Measurements from ENCODE around the gene GRM4.
"Not testable (repeated sequence)": the region's sequence is repeated elsewhere in the genome, so short reads cannot be mapped to it uniquely, and the experiment has no call there.

The GRM4 gene

GRCh38 chr6:34050691-34051090 is 95.2 kb downstream of the GRM4 start:
- no peak overlapping the region for H3K4me3 Mint-ChIP-seq
- H3K27me3 Mint-ChIP-seq: peaks cover 1% of the 10 kb centered on the region
- no peaks in the 10 kb centered on the region for H3K36me3 Mint-ChIP-seq
- no peaks in the 10 kb centered on the region for H3K9me3 Mint-ChIP-seq (ENCODE audit: low read depth)
- H3K4me1 Mint-ChIP-seq (ENCODE audit: low read depth): peaks cover 2% of the 10 kb centered on the region
- H3K27ac Mint-ChIP-seq: no peak overlapping the region

- Mint-ChIP-seq H3K27me3 (peaks cover 1% of the 10 kb centered on the region), H3K9me3 (ENCODE audit: low read depth) (no peaks in the 10 kb centered on the region), H3K36me3 (no peaks in the 10 kb centered on the region), H3K27ac (no peak overlapping the region), H3K4me3 (no peak overlapping the region), H3K4me1 (ENCODE audit: low read depth) (peaks cover 8% of the 10 kb centered on the region)
Observed at GRCh38 chr6:34049395-34050342, 96.2 kb downstream of the GRM4 start.

GRCh38 chr6:34047913-34048867 is 97.7 kb downstream of the GRM4 start:
- Mint-ChIP-seq H3K4me1 (ENCODE audit: low read depth) (peaks cover 12% of the 10 kb centered on the region), H3K27me3 (peaks cover 1% of the 10 kb centered on the region), H3K4me3 (no peak overlapping the region), H3K27ac (no peak overlapping the region), H3K36me3 (no peaks in the 10 kb centered on the region), H3K9me3 (ENCODE audit: low read depth) (no peaks in the 10 kb centered on the region)

GRCh38 chr6:34046617-34047016 is 99.3 kb downstream of the GRM4 start:
- H3K27me3 Mint-ChIP-seq: peaks cover 1% of the 10 kb centered on the region

GRCh38 chr6:34045771-34046170 is 100.1 kb downstream of the GRM4 start:
- no peak overlapping the region for H3K27ac Mint-ChIP-seq
- H3K27me3 Mint-ChIP-seq: peaks cover 1% of the 10 kb centered on the region
- H3K36me3 Mint-ChIP-seq: no peaks in the 10 kb centered on the region
- no peaks in the 10 kb centered on the region for H3K9me3 Mint-ChIP-seq (ENCODE audit: low read depth)
- peaks cover 12% of the 10 kb centered on the region for H3K4me1 Mint-ChIP-seq (ENCODE audit: low read depth)
- H3K4me3 Mint-ChIP-seq: no peak overlapping the region

More at GRCh38 chr6:34046617-34047016, 99.3 kb downstream of the GRM4 start:
- no peak overlapping the region for H3K4me3 Mint-ChIP-seq
- no peaks in the 10 kb centered on the region for H3K36me3 Mint-ChIP-seq
- peaks cover 12% of the 10 kb centered on the region for H3K4me1 Mint-ChIP-seq (ENCODE audit: low read depth)
- no peaks in the 10 kb centered on the region for H3K9me3 Mint-ChIP-seq (ENCODE audit: low read depth)
- no peak overlapping the region for H3K27ac Mint-ChIP-seq

- Mint-ChIP-seq H3K27ac (no peak overlapping the region), H3K4me3 (no peak overlapping the region), H3K27me3 (peaks cover 1% of the 10 kb centered on the region), H3K4me1 (ENCODE audit: low read depth) (peaks cover 12% of the 10 kb centered on the region), H3K36me3 (no peaks in the 10 kb centered on the region), H3K9me3 (ENCODE audit: low read depth) (no peaks in the 10 kb centered on the region)
Observed at GRCh38 chr6:34044945-34045595, 100.8 kb downstream of the GRM4 start.

GRCh38 chr6:34043359-34043758 is 102.5 kb downstream of the GRM4 start:
- Mint-ChIP-seq H3K27ac (no peak overlapping the region), H3K4me3 (no peak overlapping the region), H3K9me3 (ENCODE audit: low read depth) (no peaks in the 10 kb centered on the region), H3K36me3 (no peaks in the 10 kb centered on the region), H3K4me1 (ENCODE audit: low read depth) (peaks cover 12% of the 10 kb centered on the region), H3K27me3 (peaks cover 1% of the 10 kb centered on the region)

GRCh38 chr6:34041998-34042397 is 103.9 kb downstream of the GRM4 start:
- peaks cover 12% of the 10 kb centered on the region for H3K4me1 Mint-ChIP-seq (ENCODE audit: low read depth)
- H3K27me3 Mint-ChIP-seq; H3K36me3 Mint-ChIP-seq; H3K27ac Mint-ChIP-seq; H3K4me3 Mint-ChIP-seq; H3K9me3 Mint-ChIP-seq (ENCODE audit: low read depth): not testable (repeated sequence)

- Mint-ChIP-seq H3K4me3 (no peak overlapping the region), H3K36me3 (no peaks in the 10 kb centered on the region), H3K9me3 (ENCODE audit: low read depth) (no peaks in the 10 kb centered on the region), H3K27ac (no peak overlapping the region), H3K4me1 (ENCODE audit: low read depth) (peaks cover 12% of the 10 kb centered on the region), H3K27me3 (no peaks in the 10 kb centered on the region)
Observed at GRCh38 chr6:34041385-34041784, 104.5 kb downstream of the GRM4 start.

- H3K9me3 Mint-ChIP-seq (ENCODE audit: low read depth): no peaks in the 10 kb centered on the region
- H3K27me3 Mint-ChIP-seq: no peaks in the 10 kb centered on the region
- peaks cover 6% of the 10 kb centered on the region for H3K4me1 Mint-ChIP-seq (ENCODE audit: low read depth)
Observed at GRCh38 chr6:34039943-34040342, 105.9 kb downstream of the GRM4 start.

GRCh38 chr6:34037151-34037550 is 108.7 kb downstream of the GRM4 start:
- H3K4me3 Mint-ChIP-seq: no peak overlapping the region
- no peak overlapping the region for H3K27ac Mint-ChIP-seq
- no peaks in the 10 kb centered on the region for H3K27me3 Mint-ChIP-seq
- H3K9me3 Mint-ChIP-seq (ENCODE audit: low read depth): no peaks in the 10 kb centered on the region
- H3K4me1 Mint-ChIP-seq (ENCODE audit: low read depth): no peaks in the 10 kb centered on the region
- H3K36me3 Mint-ChIP-seq: no peaks in the 10 kb centered on the region

More at GRCh38 chr6:34039943-34040342, 105.9 kb downstream of the GRM4 start:
- H3K4me3 Mint-ChIP-seq: no peak overlapping the region
- H3K27ac Mint-ChIP-seq: no peak overlapping the region
- H3K36me3 Mint-ChIP-seq: no peaks in the 10 kb centered on the region

GRCh38 chr6:34036357-34037069 is 109.4 kb downstream of the GRM4 start:
- Mint-ChIP-seq H3K27ac (no peak overlapping the region), H3K36me3 (no peaks in the 10 kb centered on the region), H3K27me3 (no peaks in the 10 kb centered on the region), H3K4me3 (no peak overlapping the region), H3K9me3 (ENCODE audit: low read depth) (no peaks in the 10 kb centered on the region), H3K4me1 (ENCODE audit: low read depth) (no peaks in the 10 kb centered on the region)

GRCh38 chr6:34035704-34036356 is 110.1 kb downstream of the GRM4 start:
- no peaks in the 10 kb centered on the region for H3K4me1 Mint-ChIP-seq (ENCODE audit: low read depth)
- H3K36me3 Mint-ChIP-seq: no peaks in the 10 kb centered on the region
- H3K4me3 Mint-ChIP-seq: no peak overlapping the region
- H3K9me3 Mint-ChIP-seq (ENCODE audit: low read depth): no peaks in the 10 kb centered on the region
- no peaks in the 10 kb centered on the region for H3K27me3 Mint-ChIP-seq
- no peak overlapping the region for H3K27ac Mint-ChIP-seq

GRCh38 chr6:34035161-34035560 is 110.7 kb downstream of the GRM4 start:
- Mint-ChIP-seq H3K27ac (no peak overlapping the region), H3K36me3 (no peaks in the 10 kb centered on the region), H3K9me3 (ENCODE audit: low read depth) (no peaks in the 10 kb centered on the region), H3K4me1 (ENCODE audit: low read depth) (no peaks in the 10 kb centered on the region), H3K27me3 (no peaks in the 10 kb centered on the region), H3K4me3 (no peak overlapping the region)
